Stimulated activated CD4-positive, alpha-beta T cell treated with anti-CD3 and anti-CD28 coated beads, Interleukin-15, amount 100 ng/mL, for 1 hour (primary cell): ENCODE results near the gene HLX.

Experiments
- DNase-seq, 2 donors: peaks; one replicate each; pipeline ENCODE4 v3.0.0-alpha.2; 2020; ENCODE audit warnings: low read depth in 1 of 2, low spot score in 1 of 2

Gene HLX

DNA sequence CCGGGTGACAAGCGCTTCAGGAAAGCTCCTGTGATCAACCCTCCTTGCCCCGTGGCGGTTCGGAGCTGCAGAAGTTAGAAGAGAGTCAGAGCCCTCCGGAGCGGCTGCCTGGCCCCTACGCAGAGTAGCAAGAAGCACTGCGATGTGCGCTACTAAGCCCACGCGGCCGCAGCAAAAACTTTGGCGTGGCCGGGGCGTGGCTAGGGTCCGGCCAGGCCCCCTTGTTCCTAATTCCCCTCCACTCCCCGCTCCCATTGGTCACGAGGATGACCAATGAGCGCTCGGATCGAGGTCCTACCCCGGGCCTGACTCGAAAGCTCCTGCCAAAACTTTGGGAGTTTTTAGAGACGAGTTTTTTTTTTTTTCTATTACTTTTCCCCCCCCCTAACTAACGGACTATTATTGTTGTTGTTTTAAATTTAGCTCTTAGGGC, at the start of gene HLX:
Gene HLX (plus strand): TSS at position 368 of the 433 bp plus-strand sequence. CDS start 415 bp downstream, outside the sequence.
- no peak for DNase-seq

- no peak for DNase-seq
Observed at GRCh38 chr1:220833436-220833835, 45.8 kb upstream of the HLX start.

GRCh38 chr1:220834155-220834870, 44.9 kb upstream of the HLX start:
- DNase-seq = no peak

DNA sequence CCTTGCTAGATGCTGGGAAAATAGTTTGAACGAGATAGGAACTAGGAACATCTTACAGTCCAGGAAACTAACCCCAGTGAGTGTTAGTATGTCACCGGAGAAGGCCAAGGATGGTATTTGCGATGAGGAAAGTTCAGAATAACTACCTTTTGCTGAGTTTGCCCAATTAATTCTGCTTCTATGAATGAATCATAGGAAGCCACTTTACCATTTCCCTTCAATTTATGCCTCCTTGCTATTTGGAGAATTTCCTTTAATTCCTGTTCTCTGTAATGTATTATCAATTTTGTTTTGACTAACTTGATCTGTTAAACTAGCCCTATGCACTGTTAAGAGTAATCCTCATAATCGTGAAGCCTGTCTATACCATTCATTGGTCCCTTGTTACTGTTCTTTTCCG, 40.7 kb upstream of the HLX start:
- no peak for DNase-seq

DNA sequence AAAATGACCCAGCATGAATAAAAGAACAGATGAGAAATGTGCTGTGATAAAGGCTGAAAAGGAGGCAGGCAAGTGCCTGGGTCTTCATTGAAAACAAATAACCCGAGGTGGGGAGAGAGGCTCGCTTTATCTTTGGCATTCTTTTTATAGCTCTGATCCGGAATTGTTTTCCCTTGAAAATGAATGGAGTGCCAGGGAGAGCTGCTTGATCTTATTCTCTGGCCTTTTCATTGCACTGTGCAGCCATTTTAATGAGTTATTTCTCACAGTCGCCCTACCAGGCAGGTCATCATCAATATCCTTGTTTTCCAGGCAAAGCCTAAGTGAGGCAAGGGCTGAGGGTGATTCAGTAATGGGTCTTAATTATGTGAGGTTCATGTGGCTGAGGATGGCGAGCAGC, 39.8 kb upstream of the HLX start:
- DNase-seq = no peak

- no peak for DNase-seq
Observed at GRCh38 chr1:220841293-220841692, 38.0 kb upstream of the HLX start.

GRCh38 chr1:220843481-220844011, 35.7 kb upstream of the HLX start:
- no peak for DNase-seq

DNA sequence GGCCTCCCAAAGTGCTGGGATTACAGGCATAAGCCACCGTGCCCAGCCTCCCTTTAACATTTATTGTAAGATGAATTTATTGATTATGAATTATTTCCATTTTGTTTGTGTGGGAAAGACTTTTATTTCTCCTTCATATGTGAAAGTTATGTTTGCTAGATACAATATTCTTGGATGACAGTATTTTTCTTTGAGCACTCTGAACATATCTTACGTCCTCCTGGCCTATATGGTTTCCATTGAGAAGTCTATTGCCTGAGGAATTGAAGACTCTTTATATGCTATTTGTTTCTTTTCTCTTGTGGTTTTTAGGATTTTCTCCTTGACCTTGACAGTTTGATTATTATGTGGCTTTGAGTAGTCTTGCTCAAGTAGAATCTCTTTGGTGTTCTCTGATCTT, 26.8 kb upstream of the HLX start:
- no peak for DNase-seq

DNA sequence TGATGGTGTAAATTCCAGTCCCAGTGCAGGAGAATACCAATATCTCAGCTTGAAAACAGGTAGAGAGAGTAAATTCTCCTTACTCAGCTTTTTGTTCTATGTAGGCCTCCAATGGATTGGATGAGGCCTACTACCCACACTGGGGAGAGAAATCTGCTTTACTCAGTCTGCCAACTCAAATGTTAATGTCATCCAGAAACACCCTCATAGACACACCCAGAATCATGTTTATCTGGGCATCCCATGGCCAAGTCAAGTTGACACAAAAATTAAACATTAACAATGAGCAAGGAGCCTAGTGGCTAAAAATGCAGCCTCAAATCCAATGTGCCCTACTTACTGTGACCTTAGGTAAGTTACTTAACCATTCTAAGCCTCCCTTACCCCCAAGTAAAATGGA, 6.9 kb upstream of the HLX start:
- no peak for DNase-seq

- DNase-seq = no peak
Observed at GRCh38 chr1:220873087-220873486, 6.2 kb upstream of the HLX start.

GRCh38 chr1:220873868-220874655, 5.2 kb upstream of the HLX start:
- DNase-seq = no peak

DNA sequence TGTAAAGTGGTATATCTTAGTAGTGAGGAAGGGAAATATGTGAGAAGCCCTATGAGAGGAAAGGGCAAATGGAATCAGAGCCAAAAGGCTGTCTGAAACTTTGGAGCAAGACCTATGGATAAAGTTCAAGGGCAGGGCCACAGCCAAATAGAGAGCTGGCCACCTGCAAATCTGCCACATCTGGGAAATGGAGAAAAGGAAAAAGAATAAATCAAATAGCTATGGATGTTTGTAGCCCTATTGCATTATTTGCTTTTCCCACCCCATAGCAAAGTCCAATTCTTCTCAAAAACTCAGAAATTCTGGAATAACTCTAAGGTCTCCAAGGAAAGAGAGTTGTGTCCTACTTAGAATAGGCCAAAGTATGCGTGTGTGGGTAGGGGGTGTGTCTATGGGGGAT, 4.0 kb upstream of the HLX start:
- DNase-seq = no peak

GRCh38 chr1:220876511-220877376, 2.5 kb upstream of the HLX start:
- no peak for DNase-seq

- no peak for DNase-seq
Observed at GRCh38 chr1:220877377-220878095, 1.7 kb upstream of the HLX start.

- DNase-seq = no peak
Observed at GRCh38 chr1:220878191-220879075, 810 bp upstream of the HLX start.

DNA sequence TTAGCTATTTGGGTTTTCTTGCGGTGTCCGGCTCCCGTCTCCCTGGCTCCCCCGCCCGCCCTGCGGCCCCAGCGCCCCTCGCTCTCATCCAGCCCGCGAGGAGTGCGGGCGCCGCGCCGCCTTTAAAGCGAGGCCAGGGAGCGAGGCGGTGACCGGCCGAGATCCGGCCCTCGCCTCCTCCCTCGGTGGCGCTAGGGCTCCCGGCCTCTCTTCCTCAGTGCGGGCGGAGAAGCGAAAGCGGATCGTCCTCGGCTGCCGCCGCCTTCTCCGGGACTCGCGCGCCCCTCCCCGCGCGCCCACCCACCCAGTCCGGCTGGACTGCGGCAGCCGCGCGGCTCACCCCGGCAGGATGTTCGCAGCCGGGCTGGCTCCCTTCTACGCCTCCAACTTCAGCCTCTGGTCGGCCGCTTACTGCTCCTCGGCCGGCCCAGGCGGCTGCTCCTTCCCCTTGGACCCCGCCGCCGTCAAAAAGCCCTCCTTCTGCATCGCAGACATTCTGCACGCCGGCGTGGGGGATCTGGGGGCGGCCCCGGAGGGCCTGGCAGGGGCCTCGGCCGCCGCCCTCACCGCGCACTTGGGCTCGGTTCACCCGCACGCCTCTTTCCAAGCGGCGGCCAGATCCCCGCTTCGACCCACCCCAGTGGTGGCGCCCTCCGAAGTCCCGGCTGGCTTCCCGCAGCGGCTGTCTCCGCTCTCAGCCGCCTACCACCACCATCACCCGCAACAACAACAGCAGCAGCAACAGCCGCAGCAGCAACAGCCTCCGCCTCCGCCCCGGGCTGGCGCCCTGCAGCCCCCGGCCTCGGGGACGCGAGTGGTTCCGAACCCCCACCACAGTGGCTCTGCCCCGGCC, 492 bp downstream of the HLX start:
- DNase-seq = no peak

DNA sequence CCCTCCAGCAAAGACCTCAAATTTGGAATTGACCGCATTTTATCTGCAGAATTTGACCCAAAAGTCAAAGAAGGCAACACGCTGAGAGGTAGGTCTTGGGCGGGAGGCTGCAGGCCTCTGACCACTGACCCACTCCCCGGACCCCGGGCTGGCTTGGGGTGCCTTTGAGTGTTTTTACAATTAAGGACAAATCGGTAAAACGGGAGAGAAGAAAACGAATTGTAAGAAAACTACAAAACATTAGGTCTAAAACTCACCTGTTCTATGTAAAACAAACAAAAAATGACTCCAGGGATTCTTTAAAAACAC, 1.1 kb downstream of the HLX start:
- no peak for DNase-seq

DNA sequence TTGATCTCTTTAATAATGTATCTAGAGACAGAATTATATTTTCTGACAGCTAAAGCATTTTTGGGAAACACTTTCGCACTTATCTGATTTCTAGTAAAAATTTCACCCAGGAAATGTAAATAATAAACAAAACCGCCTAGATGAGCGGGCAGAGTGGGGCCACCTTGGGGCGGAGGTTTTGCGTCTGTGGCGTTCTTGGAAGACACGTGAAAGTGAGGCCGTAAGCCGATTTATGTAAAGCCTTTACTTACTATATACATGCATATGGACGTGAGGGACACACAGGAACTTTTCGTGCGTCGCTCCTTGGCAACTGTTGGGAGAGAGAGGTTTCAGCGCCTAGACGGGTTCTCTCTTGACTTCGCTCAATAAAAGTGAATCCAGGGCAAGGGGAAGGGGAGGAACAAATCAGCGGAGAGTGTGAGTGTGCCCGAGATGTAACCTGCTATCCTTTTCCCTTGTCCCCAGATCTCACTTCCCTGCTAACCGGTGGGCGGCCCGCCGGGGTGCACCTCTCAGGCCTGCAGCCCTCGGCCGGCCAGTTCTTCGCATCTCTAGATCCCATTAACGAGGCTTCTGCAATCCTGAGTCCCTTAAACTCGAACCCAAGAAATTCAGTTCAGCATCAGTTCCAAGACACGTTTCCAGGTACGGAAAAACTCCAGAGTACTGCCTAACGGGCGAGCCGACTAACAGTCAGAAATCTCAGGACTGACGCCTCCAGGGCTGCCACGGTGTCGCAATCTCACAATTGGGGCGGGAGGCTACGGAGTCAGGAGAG, 1.7 kb downstream of the HLX start:
- DNase-seq = no peak
